GM12865 (cell line): ENCODE data around the gene VPS13D.

ENCODE experiments used
- DNase-seq: peaks from one replicate; pipeline ENCODE4 v3.0.0; 2010; ENCODE audit warnings: low read depth
- H3K4me3 ChIP-seq: 2 replicates; pipeline ENCODE4 v1.5.1; 2011; ENCODE audit warnings: mild to moderate bottlenecking, low read depth, low read length, control low read depth
- TF ChIP-seq, protein P1 (sequence below): IDR thresholded peaks from 2 replicates; pipeline ENCODE4 v1.5.1; 2011; ENCODE audit warnings: low read length, control low read depth, low read depth, inconsistent platforms; ENCODE audit not compliant: insufficient read depth; ENCODE audit errors: missing control alignments

VPS13D gene

GRCh38 chr1:12488666-12489354 lies 259.0 kb downstream of the VPS13D start:
- H3K4me3 ChIP-seq: no peak overlapping the region
- DNase-seq: no peak
- TF ChIP-seq, protein P1, sequence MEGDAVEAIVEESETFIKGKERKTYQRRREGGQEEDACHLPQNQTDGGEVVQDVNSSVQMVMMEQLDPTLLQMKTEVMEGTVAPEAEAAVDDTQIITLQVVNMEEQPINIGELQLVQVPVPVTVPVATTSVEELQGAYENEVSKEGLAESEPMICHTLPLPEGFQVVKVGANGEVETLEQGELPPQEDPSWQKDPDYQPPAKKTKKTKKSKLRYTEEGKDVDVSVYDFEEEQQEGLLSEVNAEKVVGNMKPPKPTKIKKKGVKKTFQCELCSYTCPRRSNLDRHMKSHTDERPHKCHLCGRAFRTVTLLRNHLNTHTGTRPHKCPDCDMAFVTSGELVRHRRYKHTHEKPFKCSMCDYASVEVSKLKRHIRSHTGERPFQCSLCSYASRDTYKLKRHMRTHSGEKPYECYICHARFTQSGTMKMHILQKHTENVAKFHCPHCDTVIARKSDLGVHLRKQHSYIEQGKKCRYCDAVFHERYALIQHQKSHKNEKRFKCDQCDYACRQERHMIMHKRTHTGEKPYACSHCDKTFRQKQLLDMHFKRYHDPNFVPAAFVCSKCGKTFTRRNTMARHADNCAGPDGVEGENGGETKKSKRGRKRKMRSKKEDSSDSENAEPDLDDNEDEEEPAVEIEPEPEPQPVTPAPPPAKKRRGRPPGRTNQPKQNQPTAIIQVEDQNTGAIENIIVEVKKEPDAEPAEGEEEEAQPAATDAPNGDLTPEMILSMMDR: no peak

- no peak overlapping the region for H3K4me3 ChIP-seq
- no peak for DNase-seq
- TF ChIP-seq, protein P1: no peak
Observed at GRCh38 chr1:12490532-12491142, 260.8 kb downstream of the VPS13D start.

DNA sequence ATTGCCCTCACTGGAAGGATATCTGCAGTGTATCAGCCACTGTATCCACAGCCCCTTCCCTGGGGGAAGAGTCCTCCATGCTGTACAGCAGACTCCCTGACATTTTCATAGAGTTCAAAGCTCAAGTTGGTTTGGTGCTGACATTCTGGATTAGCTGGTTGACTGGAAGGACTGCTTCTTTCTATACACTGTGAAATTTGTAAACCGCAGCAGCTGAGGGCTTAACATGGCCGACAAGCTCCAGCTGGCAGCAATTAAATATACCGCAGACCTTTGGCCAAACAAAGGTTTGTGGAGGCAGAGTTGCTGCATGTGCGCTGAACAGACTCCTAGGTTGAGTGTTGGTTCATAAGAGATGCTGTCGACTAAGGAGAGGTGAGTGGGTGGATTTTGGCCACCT lies 261.8 kb downstream of the VPS13D start:
- TF ChIP-seq, protein P1: no peak
- H3K4me3 ChIP-seq: no peak overlapping the region
- DNase-seq: no peak

GRCh38 chr1:12495725-12496124 lies 265.9 kb downstream of the VPS13D start:
- TF ChIP-seq, protein P1: no peak
- no peak for DNase-seq
- H3K4me3 ChIP-seq: no peak overlapping the region

- no peak for DNase-seq
- TF ChIP-seq, protein P1: no peak
- no peak overlapping the region for H3K4me3 ChIP-seq
Observed at GRCh38 chr1:12496154-12496961, 266.5 kb downstream of the VPS13D start.

- TF ChIP-seq, protein P1: no peak
- DNase-seq: no peak
- no peak overlapping the region for H3K4me3 ChIP-seq
Observed at GRCh38 chr1:12499539-12500240, 269.9 kb downstream of the VPS13D start.
